GM23338 (cell line): Measurements from ENCODE around the gene IL12A. TPM values are rescaled to one million over a fixed set of nuclear protein-coding genes. Genes with fewer than 3 reads are reported as not detected.
A peak's percentile ranks its signal among the peaks of the same experiment; 100 is the strongest.

Experiments
- ATAC-seq: fragments of 200-7000 bp; cut with Tn5 transposase; 3 replicates; pipeline ENCODE4 v1.9.1; 2020
- DNase-seq: peaks from one replicate; pipeline ENCODE4 v3.0.0-alpha.2; 2015; ENCODE audit warnings: low spot score
- H2AFZ ChIP-seq: fragments of 200-600 bp; sonication (generic); 2 replicates; pipeline ENCODE4 v1.8.0; 2016; ENCODE audit warnings: antibody characterized with exemption, mild to moderate bottlenecking, moderate library complexity
- H3F3A ChIP-seq: fragments of 200-600 bp; sonication (generic); replicated peaks from 2 replicates; pipeline ENCODE4 v1.8.0; 2017; ENCODE audit warnings: antibody characterized with exemption, mixed run types, low read depth
- H3K27ac ChIP-seq: fragments of 200-600 bp; sonication (generic); 2 replicates; pipeline ENCODE4 v1.6.1; 2016; ENCODE audit warnings: low read depth
- H3K27me3 ChIP-seq: fragments of 200-600 bp; sonication (generic); 2 replicates; pipeline ENCODE4 v1.8.0; 2016; ENCODE audit warnings: mild to moderate bottlenecking, mixed run types, moderate library complexity; ENCODE audit not compliant: insufficient read depth
- H3K36me3 ChIP-seq: fragments of 200-600 bp; sonication (generic); 2 replicates; pipeline ENCODE4 v1.8.0; 2016; ENCODE audit warnings: mild to moderate bottlenecking; ENCODE audit not compliant: insufficient read depth
- H3K4me1 ChIP-seq: fragments of 200-600 bp; sonication (generic); 2 replicates; pipeline ENCODE4 v1.8.0; 2016; ENCODE audit warnings: mild to moderate bottlenecking, moderate library complexity; ENCODE audit not compliant: insufficient read depth
- H3K4me2 ChIP-seq: fragments of 200-600 bp; sonication (generic); 2 replicates; pipeline ENCODE4 v1.7.1; 2017; ENCODE audit warnings: mixed run types
- H3K4me3 ChIP-seq: fragments of 200-600 bp; sonication (generic); 2 replicates; pipeline ENCODE4 v1.6.1; 2016; ENCODE audit warnings: mixed run types
- H3K79me2 ChIP-seq: fragments of 200-600 bp; sonication (generic); replicated peaks from 2 replicates; pipeline ENCODE4 v1.8.0; 2017; ENCODE audit warnings: mild to moderate bottlenecking; ENCODE audit not compliant: insufficient read depth
- H3K9me2 ChIP-seq: fragments of 200-600 bp; sonication (generic); 2 replicates; pipeline ENCODE4 v1.8.0; 2017; ENCODE audit not compliant: insufficient read depth
- H4K20me1 ChIP-seq: fragments of 200-600 bp; sonication (generic); replicated peaks from 2 replicates; pipeline ENCODE4 v1.8.0; 2017; ENCODE audit warnings: mild to moderate bottlenecking; ENCODE audit not compliant: insufficient read depth
- H3K27ac Mint-ChIP-seq: 2 replicates; pipeline ENCODE4 v1.8.0; 2020; ENCODE audit warnings: inconsistent platforms, mild to moderate bottlenecking, moderate library complexity, mixed read lengths
- H3K27me3 Mint-ChIP-seq: 3 replicates; pipeline ENCODE4 v1.8.0; 2022; ENCODE audit warnings: low read depth, mild to moderate bottlenecking, moderate library complexity, mixed read lengths, inconsistent platforms; ENCODE audit not compliant: insufficient read depth, poor library complexity
- H3K36me3 Mint-ChIP-seq: 3 replicates; pipeline ENCODE4 v1.8.0; 2021; ENCODE audit warnings: low read depth, mild to moderate bottlenecking, inconsistent platforms, moderate library complexity, mixed read lengths
- H3K4me1 Mint-ChIP-seq: 3 replicates; pipeline ENCODE4 v1.8.0; 2020; ENCODE audit warnings: mild to moderate bottlenecking, inconsistent platforms, mixed read lengths
- H3K4me3 Mint-ChIP-seq: 3 replicates; pipeline ENCODE4 v1.8.0; 2021; ENCODE audit warnings: moderate library complexity, mild to moderate bottlenecking, inconsistent platforms, mixed read lengths
- H3K9me3 Mint-ChIP-seq: 3 replicates; pipeline ENCODE4 v1.8.0; 2020; ENCODE audit warnings: moderate library complexity, mild to moderate bottlenecking, inconsistent platforms, mixed read lengths
- CREB1 ChIP-seq: fragments of 250-450 bp; sonication (Bioruptor Pico); IDR thresholded peaks from 2 replicates; pipeline ENCODE4 v1.5.0; 2020; ENCODE audit warnings: low read depth, mild to moderate bottlenecking, moderate library complexity
- CTCF ChIP-seq, 2 experiments: fragments of 200-600 bp in 1 of 2; sonication (generic) in 1 of 2; conservative IDR thresholded peaks; 2 replicates each; pipeline versions ENCODE4 v1.5.1 to v1.6.1; 2016 to 2017; ENCODE audit warnings: antibody characterized with exemption in 2 of 2, low read depth in 2 of 2, mild to moderate bottlenecking in 2 of 2, moderate library complexity in 1 of 2
- EZH2 ChIP-seq: fragments of 200-600 bp; sonication (generic); IDR thresholded peaks from one replicate; pipeline ENCODE4 v1.8.0; 2017; ENCODE audit warnings: antibody characterized with exemption, mild to moderate bottlenecking, low read depth; ENCODE audit not compliant: unreplicated experiment
- JUNB ChIP-seq: IDR thresholded peaks from one replicate; pipeline ENCODE4 v1.6.1; 2016; ENCODE audit warnings: antibody characterized with exemption; ENCODE audit not compliant: unreplicated experiment
- STAT1 ChIP-seq: IDR thresholded peaks from one replicate; pipeline ENCODE4 v1.6.1; 2016; ENCODE audit warnings: antibody characterized with exemption; ENCODE audit not compliant: unreplicated experiment
- polyA plus RNA-seq: library from polyadenylated mRNA; unstranded; fragments of >200 nt; fragmentation: Nextera tagmentation; extraction: Ambion mirVana; gene quantifications from 2 replicates; pipeline ENCODE4 v1.2.1, GENCODE V29; 2016
- total RNA-seq: library from RNA; depleted of rRNA; stranded (reverse); fragments of >200 nt; shearing (Covaris generic); gene quantifications from 2 replicates; pipeline ENCODE4 v1.2.3, GENCODE V29; 2014
- TF ChIP-seq, protein P1 (sequence below): IDR thresholded peaks from one replicate; pipeline ENCODE4 v1.6.1; 2018; ENCODE audit warnings: antibody characterized with exemption; ENCODE audit not compliant: unreplicated experiment

The IL12A gene
- total and polyA plus RNA-seq, 2 experiments from 2014 or later = 0.69 to 1.3 TPM

DNA sequence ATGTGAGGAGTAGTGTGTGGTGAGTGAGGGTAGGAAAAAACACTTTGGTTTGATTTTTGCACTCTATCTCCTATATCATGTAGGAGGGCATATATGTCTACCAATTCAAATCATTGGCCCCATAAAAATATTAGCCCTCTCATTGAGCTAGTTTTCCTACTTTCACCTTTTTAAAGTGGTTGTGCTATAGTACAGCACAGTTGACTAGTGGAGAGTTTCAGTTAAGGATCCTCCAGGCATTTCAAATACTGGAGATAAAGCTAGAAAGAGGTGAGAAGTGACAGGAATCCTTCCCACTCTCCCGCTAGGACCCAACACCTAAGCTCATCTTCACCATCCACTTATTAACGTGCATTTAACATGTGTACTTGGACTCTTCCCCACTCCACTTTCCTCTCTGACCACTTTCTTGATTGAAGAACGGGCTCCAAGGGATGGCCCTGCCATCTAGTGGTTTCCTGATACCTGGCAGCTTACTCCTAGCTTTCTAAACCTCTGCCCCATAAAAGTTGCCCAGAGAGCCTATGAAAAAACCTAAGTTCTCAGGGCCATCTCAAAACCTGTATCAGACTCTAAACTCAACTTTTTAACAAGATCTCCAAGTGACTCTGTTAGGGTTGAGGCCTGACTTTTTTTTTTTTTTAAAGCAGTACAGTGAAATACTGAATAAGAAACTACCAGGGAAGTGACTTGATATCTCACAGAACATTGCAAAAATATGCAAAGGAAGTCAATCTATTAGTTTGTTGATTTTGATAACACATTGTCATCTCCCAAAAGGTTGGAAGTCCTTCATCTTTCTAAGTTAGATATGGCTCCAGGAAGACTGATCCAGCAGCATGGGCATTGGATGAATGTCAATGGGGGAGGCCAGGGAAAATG lies 17.9 kb downstream of the IL12A start:
- Histone ChIP-seq H3K4me3 (no peak overlapping the region), H2AFZ (no peak overlapping the region)
- peak; percentile 80 for ATAC-seq

DNA sequence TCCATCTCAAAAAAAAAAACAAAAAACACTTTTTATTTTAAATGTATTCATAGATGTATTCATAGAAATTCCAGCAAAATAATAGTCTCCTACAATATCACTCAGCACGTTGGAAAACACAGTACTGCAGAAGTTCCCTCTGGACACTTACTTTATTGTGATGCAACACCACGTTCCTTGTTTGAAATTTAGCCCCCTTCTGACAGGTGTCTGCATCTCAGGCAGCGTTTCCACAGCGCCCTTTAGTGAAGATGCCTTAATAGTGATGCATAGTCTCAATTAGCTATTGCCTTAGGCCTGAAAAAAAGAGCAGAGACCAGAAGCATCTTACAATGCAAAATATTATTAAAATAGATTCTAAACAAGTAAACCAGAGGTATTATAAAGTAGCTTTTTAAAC lies 20.3 kb downstream of the IL12A start:
- H3F3A ChIP-seq = no peaks in the 10 kb centered on the region
- no peaks in the 10 kb centered on the region for H3K36me3 ChIP-seq
- no peaks in the 10 kb centered on the region for H3K9me3 Mint-ChIP-seq
- TF ChIP-seq, protein P1, sequence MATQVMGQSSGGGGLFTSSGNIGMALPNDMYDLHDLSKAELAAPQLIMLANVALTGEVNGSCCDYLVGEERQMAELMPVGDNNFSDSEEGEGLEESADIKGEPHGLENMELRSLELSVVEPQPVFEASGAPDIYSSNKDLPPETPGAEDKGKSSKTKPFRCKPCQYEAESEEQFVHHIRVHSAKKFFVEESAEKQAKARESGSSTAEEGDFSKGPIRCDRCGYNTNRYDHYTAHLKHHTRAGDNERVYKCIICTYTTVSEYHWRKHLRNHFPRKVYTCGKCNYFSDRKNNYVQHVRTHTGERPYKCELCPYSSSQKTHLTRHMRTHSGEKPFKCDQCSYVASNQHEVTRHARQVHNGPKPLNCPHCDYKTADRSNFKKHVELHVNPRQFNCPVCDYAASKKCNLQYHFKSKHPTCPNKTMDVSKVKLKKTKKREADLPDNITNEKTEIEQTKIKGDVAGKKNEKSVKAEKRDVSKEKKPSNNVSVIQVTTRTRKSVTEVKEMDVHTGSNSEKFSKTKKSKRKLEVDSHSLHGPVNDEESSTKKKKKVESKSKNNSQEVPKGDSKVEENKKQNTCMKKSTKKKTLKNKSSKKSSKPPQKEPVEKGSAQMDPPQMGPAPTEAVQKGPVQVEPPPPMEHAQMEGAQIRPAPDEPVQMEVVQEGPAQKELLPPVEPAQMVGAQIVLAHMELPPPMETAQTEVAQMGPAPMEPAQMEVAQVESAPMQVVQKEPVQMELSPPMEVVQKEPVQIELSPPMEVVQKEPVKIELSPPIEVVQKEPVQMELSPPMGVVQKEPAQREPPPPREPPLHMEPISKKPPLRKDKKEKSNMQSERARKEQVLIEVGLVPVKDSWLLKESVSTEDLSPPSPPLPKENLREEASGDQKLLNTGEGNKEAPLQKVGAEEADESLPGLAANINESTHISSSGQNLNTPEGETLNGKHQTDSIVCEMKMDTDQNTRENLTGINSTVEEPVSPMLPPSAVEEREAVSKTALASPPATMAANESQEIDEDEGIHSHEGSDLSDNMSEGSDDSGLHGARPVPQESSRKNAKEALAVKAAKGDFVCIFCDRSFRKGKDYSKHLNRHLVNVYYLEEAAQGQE = no peak
- TF ChIP-seq STAT1 (no peak), JUNB (no peak)
- H3K4me3 Mint-ChIP-seq = no peak overlapping the region
- no peak overlapping the region for H3K27ac ChIP-seq
- no peaks in the 10 kb centered on the region for H3K9me2 ChIP-seq
- no peak overlapping the region for H2AFZ ChIP-seq
- H3K4me1 ChIP-seq = no peaks in the 10 kb centered on the region
- H3K79me2 ChIP-seq = no peaks in the 10 kb centered on the region
- no peaks in the 10 kb centered on the region for H3K4me1 Mint-ChIP-seq
- no peak overlapping the region for H3K4me2 ChIP-seq
- H3K27me3 ChIP-seq = no peaks in the 10 kb centered on the region
- no peaks in the 10 kb centered on the region for H4K20me1 ChIP-seq
- no peak overlapping the region for H3K27ac Mint-ChIP-seq
- H3K36me3 Mint-ChIP-seq = no peaks in the 10 kb centered on the region
- no peak for DNase-seq
- H3K27me3 Mint-ChIP-seq = peaks cover 2% of the 10 kb centered on the region
- no peak for ATAC-seq
- no peak overlapping the region for H3K4me3 ChIP-seq

More for the DNA sequence above, 17.9 kb downstream of the IL12A start:
- Histone ChIP-seq H3K9me2 (no peaks in the 10 kb centered on the region), H3F3A (no peaks in the 10 kb centered on the region), H3K27ac (no peak overlapping the region), H3K79me2 (no peaks in the 10 kb centered on the region), H3K36me3 (no peaks in the 10 kb centered on the region), H3K27me3 (no peaks in the 10 kb centered on the region), H3K4me1 (peaks cover 4% of the 10 kb centered on the region; the same call in 1 of the 2 replicates), H4K20me1 (no peaks in the 10 kb centered on the region), H3K4me2 (no peak overlapping the region)
- peak; percentile 73 for DNase-seq
- H3K4me3 Mint-ChIP-seq = no peak overlapping the region
- H3K27me3 Mint-ChIP-seq = peaks cover 6% of the 10 kb centered on the region
- no peaks in the 10 kb centered on the region for H3K36me3 Mint-ChIP-seq
- peak; percentile 87 to 89 for TF ChIP-seq CTCF (conservative IDR thresholded peaks at IDR 0.05; ENCODE audit: low read depth in 2 of 2)
- TF ChIP-seq EZH2 = no peak
- TF ChIP-seq CREB1 (CRISPR knock-in tag) = no peak
- peaks cover 3% of the 10 kb centered on the region for H3K4me1 Mint-ChIP-seq
- no peaks in the 10 kb centered on the region for H3K9me3 Mint-ChIP-seq
- no peak overlapping the region for H3K27ac Mint-ChIP-seq
